ENCODE data around the gene CCDC27. TPM values are rescaled to one million over a fixed set of nuclear protein-coding genes. Genes with fewer than 3 reads are reported as not detected.

Gene CCDC27
- total and polyA plus RNA-seq, 2 of the 13 experiments (the other 11 are each of a cell fraction or from before 2014, with no cell fraction given): not detected

GRCh38 chr1:3796215-3797061 lies 44.2 kb downstream of the CCDC27 start, which contains the start of gene LRRC47 (continued):
- no peak for TF ChIP-seq REST (IDR thresholded peaks at IDR 0.05; ENCODE audit: borderline replicate concordance in 1 of 2, low read depth in 1 of 2, low read length in 2 of 2)
- no peak for TF ChIP-seq AFF4 (CRISPR knock-in tag; IDR thresholded peaks at IDR 0.05)
- peak; percentile 51; the same call in 1 of the 2 replicates for TF ChIP-seq ZNF691 (CRISPR knock-in tag; IDR thresholded peaks at IDR 0.05; ENCODE audit: borderline replicate concordance, low read depth)
- 0 out of 2 replicates have a peak, but pooled peaks have one; percentile 64 for TF ChIP-seq TFE3 (CRISPR knock-in tag; IDR thresholded peaks at IDR 0.05)
- no peak for TF ChIP-seq HOXA7 (CRISPR knock-in tag; IDR thresholded peaks at IDR 0.05)
- TF ChIP-seq EED (CRISPR knock-in tag; IDR thresholded peaks at IDR 0.05): no peak
- no peak for TF ChIP-seq RFX5 (IDR thresholded peaks at IDR 0.05; ENCODE audit: low read depth, low read length)
- 0 out of 2 replicates have a peak, but pooled peaks have one; percentile 32 for TF ChIP-seq ZNF816 (CRISPR knock-in tag; IDR thresholded peaks at IDR 0.05; ENCODE audit: borderline replicate concordance)
- TF ChIP-seq ZBTB25 (CRISPR knock-in tag; IDR thresholded peaks at IDR 0.05): peak; percentile 88
- peak; percentile 85; the same call in 1 of the 2 replicates for TF ChIP-seq ZNF607 (CRISPR knock-in tag; IDR thresholded peaks at IDR 0.05; ENCODE audit: borderline replicate concordance)
- no peak; the same call in 1 of the 2 replicates for TF ChIP-seq DR1 (CRISPR knock-in tag; IDR thresholded peaks at IDR 0.05)
- peak; percentile 82; the same call in 1 of the 2 replicates for TF ChIP-seq FOXK1 (CRISPR knock-in tag; IDR thresholded peaks at IDR 0.05; ENCODE audit: borderline replicate concordance, low read depth)
- 0 out of 2 replicates have a peak, but pooled peaks have one; percentile 58 for TF ChIP-seq ZNF639 (CRISPR knock-in tag; conservative IDR thresholded peaks at IDR 0.05)
